Measurements from ENCODE around the gene DNAJB6. TPM values are rescaled to one million over a fixed set of nuclear protein-coding genes. Genes with fewer than 3 reads are reported as not detected.

DNAJB6 gene
- total RNA-seq, 5 donors from 2014 or later (not counting 1 experiment from before 2014, with no cell fraction given) = 80.7 to 195 (median 89.1) TPM

DNA sequence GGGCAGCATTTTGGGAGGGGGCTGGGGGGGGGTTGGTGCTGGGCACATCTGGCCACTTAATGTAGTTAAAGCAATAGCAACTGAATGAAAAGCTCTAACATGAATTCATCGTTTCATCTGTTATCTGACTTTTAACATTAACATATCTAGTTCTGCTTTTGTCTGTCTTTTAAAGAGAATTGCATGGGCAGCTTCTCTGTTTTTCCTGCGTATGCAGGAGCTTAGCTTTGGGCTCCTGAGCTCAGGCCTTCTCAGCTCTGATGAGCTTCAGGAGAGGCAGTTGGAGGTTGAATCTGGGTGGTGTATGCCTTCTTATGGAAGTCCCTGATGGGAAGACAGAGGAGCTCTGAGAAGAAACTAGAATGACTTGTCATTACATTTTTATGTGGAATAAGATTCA is 58.4 kb downstream of the DNAJB6 start:
- Mint-ChIP-seq H3K36me3 (peaks cover 11% of the 10 kb centered on the region), H3K27ac (no peak overlapping the region), H3K9me3 (no peaks in the 10 kb centered on the region), H3K4me3 (no peak overlapping the region), H3K27me3 (no peaks in the 10 kb centered on the region), H3K4me1 (peaks cover 20 to 41% (median 36%) of the 10 kb centered on the region in 3 donors)
- DNase-seq (no peak), ATAC-seq (replicated peaks in 1 of 4) (no peak)
- Histone ChIP-seq H3K4me3 (ENCODE audit: control insufficient read depth in 1 of 2, extremely low read depth in 1 of 2, low read length in 1 of 2) (no peak overlapping the region), H3K9me3 (no peaks in the 10 kb centered on the region), H3K27ac (ENCODE audit: low read length) (no peak overlapping the region), H3K27me3 (replicated peaks in 1 of 2; ENCODE audit: control insufficient read depth in 2 of 2, extremely low read depth in 1 of 2, insufficient read depth in 2 of 2, low read length in 1 of 2) (no peaks in the 10 kb centered on the region), H3K36me3 (ENCODE audit: control insufficient read depth in 2 of 2, extremely low read depth in 1 of 2, insufficient read depth in 1 of 2, low read length in 1 of 2) (peaks cover 17 to 23% of the 10 kb centered on the region in 2 donors), H3K4me1 (ENCODE audit: control insufficient read depth in 1 of 2, extremely low read depth in 1 of 2, insufficient read depth in 2 of 2, low read length in 2 of 2) (peaks cover 4 to 21% of the 10 kb centered on the region in 2 experiments)
- ChIA-PET CTCF (interaction anchor here in 1 of 2 donors (0.6 to 0.8 kb wide), 2 partner anchors 8 to 182 kb away, joined by 3 read pairs; no protein-coding TSS in a partner anchor), POLR2A (no interaction called here)
- 100% methylated on average over 1 of the region's 2 CpGs for WGBS (ENCODE audit: insufficient coverage)

DNA sequence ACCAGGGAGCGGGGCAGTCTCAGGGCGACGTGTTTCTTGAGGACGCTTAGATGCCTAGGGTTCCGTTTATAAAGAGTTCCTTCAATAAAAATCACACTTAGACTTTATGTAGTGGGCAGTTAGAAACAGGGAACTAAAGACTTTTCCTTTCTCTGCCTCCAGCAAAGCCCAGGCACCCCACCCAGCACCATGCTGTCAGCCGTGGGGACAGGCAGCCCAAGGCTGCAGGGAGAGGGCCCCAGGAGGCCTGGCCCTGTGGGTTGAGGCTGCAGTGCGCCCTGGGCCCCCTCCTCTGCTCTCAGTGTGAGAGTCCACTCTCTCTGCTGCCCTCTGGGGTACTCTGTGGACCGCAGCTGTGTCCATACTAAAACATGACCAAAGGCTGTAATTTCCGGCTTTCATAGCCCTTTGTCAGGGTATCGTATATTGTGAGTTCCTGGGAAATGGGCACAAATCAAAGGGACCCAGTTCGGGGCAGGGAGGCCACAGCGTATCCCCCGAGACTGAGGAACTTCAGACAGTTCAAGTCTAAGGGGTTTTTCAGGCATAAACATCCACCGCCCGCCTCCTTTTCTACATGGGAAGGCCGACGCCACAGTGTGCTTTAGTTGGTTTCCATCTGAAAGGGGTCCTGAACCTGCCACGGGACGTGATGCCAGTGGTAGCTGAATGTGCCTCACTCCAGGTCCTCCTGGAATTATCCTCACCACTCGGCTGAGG is 59.7 kb downstream of the DNAJB6 start:
- no peaks in the 10 kb centered on the region for H3K27me3 Mint-ChIP-seq
- DNase-seq (no peak), ATAC-seq (replicated peaks in 1 of 4) (peak in 1 of 4 experiments; percentile 22)
- H3K4me1 Mint-ChIP-seq = peaks cover 15 to 32% (median 25%) of the 10 kb centered on the region in 3 donors
- no peak overlapping the region for H3K4me3 Mint-ChIP-seq
- POLR2A ChIA-PET = no interaction called here
- Histone ChIP-seq H3K36me3 (ENCODE audit: control insufficient read depth in 2 of 2, extremely low read depth in 1 of 2, insufficient read depth in 1 of 2, low read length in 1 of 2) (peaks cover 17 to 23% of the 10 kb centered on the region in 2 donors), H3K9me3 (no peaks in the 10 kb centered on the region), H3K4me1 (ENCODE audit: control insufficient read depth in 1 of 2, extremely low read depth in 1 of 2, insufficient read depth in 2 of 2, low read length in 2 of 2) (peaks cover 0 to 8% of the 10 kb centered on the region in 2 experiments), H3K27me3 (replicated peaks in 1 of 2; ENCODE audit: control insufficient read depth in 2 of 2, extremely low read depth in 1 of 2, insufficient read depth in 2 of 2, low read length in 1 of 2) (no peaks in the 10 kb centered on the region), H3K27ac (ENCODE audit: low read length) (no peak overlapping the region), H3K4me3 (ENCODE audit: control insufficient read depth in 1 of 2, extremely low read depth in 1 of 2, low read length in 1 of 2) (no peak overlapping the region)
- WGBS (ENCODE audit: insufficient coverage) = 94% methylated on average over 13 of the region's 20 CpGs
- H3K27ac Mint-ChIP-seq = no peak overlapping the region
- no peaks in the 10 kb centered on the region for H3K9me3 Mint-ChIP-seq
- H3K36me3 Mint-ChIP-seq = peaks cover 17% of the 10 kb centered on the region
- CTCF ChIA-PET = interaction anchor here in 1 of 2 donors (0.7 kb wide), 1 partner anchor 223 kb away, joined by 3 read pairs; no protein-coding TSS in a partner anchor

DNA sequence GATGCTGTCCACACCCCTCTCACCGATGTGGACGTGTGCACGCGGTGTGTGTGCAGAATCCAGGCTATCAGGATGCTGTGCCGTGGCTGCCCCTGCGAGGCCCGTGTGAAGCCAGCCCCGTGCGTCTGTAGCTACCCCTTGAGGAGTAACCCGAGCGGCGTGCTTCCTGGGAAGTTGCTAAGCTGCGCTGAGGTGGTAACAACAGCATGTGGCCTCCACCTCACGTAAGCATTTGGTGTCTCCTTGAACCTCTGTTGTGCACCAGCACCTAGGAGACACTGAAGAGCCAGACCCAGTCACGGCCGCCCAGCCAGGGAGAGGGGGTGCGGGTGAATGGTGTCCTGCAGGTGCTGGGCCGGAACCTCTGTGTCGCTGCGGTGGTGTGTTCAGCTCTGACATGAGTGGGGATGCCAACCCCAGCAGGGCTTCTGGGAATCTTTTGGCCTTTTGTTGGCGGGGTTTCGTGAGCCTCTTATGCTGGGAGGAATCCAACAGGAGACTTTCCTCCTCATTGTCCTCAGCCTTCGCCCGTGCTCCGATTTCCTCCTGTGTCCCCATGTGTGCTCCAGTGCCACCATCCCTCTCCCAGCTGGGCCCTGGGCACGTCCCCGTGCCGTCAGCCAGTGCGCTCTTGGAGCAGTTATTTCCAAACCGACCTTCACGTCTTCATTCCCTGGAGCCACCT is 60.4 kb downstream of the DNAJB6 start:
- Histone ChIP-seq H3K27ac (ENCODE audit: low read length) (no peak overlapping the region), H3K36me3 (ENCODE audit: control insufficient read depth in 2 of 2, extremely low read depth in 1 of 2, insufficient read depth in 1 of 2, low read length in 1 of 2) (peaks cover 17 to 20% of the 10 kb centered on the region in 2 donors), H3K9me3 (no peaks in the 10 kb centered on the region), H3K27me3 (replicated peaks in 1 of 2; ENCODE audit: control insufficient read depth in 2 of 2, extremely low read depth in 1 of 2, insufficient read depth in 2 of 2, low read length in 1 of 2) (no peaks in the 10 kb centered on the region), H3K4me3 (ENCODE audit: control insufficient read depth in 1 of 2, extremely low read depth in 1 of 2, low read length in 1 of 2) (no peak overlapping the region), H3K4me1 (ENCODE audit: control insufficient read depth in 1 of 2, extremely low read depth in 1 of 2, insufficient read depth in 2 of 2, low read length in 2 of 2) (peaks cover 0 to 8% of the 10 kb centered on the region in 2 experiments)
- Mint-ChIP-seq H3K4me3 (no peak overlapping the region), H3K4me1 (peaks cover 18 to 27% (median 19%) of the 10 kb centered on the region in 3 donors), H3K27me3 (no peaks in the 10 kb centered on the region), H3K9me3 (no peaks in the 10 kb centered on the region), H3K36me3 (peaks cover 18% of the 10 kb centered on the region), H3K27ac (no peak overlapping the region)
- POLR2A ChIA-PET = no interaction called here
- ATAC-seq (replicated peaks in 1 of 4) = peak in 1 of 4 experiments; percentile 13
- 96% methylated on average over 31 of the region's 31 CpGs for WGBS (ENCODE audit: insufficient coverage)
- CTCF ChIA-PET = no interaction called here
- no peak for DNase-seq

DNA sequence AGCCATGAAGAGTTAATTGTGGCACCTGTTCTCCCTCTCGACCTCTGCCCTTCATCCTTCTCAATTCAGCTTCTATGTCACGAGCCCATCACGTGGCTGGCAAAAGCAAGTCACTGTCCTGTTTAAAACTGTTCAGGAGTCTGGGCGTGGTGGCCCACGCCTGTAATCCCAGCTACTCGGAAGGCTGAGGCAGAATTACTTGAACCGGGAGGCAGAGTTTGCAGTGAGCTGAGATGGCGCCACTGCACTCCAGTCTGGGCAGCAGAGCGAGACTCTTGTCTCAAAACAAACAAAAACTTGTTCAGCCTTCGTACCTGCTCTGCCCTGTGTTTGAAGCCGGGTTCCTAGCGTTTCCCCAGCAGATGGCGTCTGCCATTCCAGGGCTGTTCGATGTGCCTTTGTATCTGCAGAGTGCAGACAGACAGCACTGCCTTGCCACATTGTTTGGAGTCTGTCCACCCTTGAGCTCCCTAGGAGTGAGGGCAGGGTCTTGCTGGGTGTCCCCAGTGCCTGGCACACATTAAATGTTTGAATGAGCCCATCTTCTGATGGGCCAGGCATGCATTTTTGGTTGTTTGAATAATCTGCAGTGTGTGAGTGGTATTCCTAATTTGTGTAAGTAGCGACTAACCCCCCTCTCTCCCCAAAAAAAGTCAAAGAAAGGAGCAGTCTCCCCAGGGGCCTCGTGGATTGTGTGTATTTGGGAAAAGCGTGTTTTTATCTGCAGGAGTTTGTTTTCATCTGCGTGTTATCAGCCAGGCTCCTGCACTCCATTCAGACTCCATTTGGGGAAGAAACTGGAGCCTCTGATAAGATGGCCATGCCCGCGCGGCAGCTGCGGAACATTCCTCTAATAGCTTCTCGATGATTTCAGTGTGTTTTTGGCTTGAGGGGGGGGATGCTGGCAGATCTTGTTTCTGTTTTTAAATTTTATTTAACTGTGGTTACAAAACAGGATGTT is 61.2 kb downstream of the DNAJB6 start:
- Histone ChIP-seq H3K36me3 (ENCODE audit: control insufficient read depth in 2 of 2, extremely low read depth in 1 of 2, insufficient read depth in 1 of 2, low read length in 1 of 2) (peaks cover 17 to 25% of the 10 kb centered on the region in 2 donors), H3K4me3 (ENCODE audit: control insufficient read depth in 1 of 2, extremely low read depth in 1 of 2, low read length in 1 of 2) (no peak overlapping the region), H3K27me3 (replicated peaks in 1 of 2; ENCODE audit: control insufficient read depth in 2 of 2, extremely low read depth in 1 of 2, insufficient read depth in 2 of 2, low read length in 1 of 2) (no peaks in the 10 kb centered on the region), H3K4me1 (ENCODE audit: control insufficient read depth in 1 of 2, extremely low read depth in 1 of 2, insufficient read depth in 2 of 2, low read length in 2 of 2) (peaks cover 0 to 8% of the 10 kb centered on the region in 2 experiments), H3K9me3 (no peaks in the 10 kb centered on the region), H3K27ac (ENCODE audit: low read length) (no peak overlapping the region)
- H3K36me3 Mint-ChIP-seq = peaks cover 16% of the 10 kb centered on the region
- peak overlapping the region; percentile 49 to 52 for H3K27ac Mint-ChIP-seq
- DNase-seq (peak in 5 of 35 experiments; percentile 14 to 40 (median 21)), ATAC-seq (replicated peaks in 1 of 4) (peak in 1 of 4 experiments; percentile 15)
- peaks cover 18 to 25% (median 21%) of the 10 kb centered on the region in 3 donors for H3K4me1 Mint-ChIP-seq
- H3K27me3 Mint-ChIP-seq = no peaks in the 10 kb centered on the region
- ChIA-PET POLR2A (interaction anchor here in 1 of 2 donors (0.6 kb wide), 1 partner anchor 10 kb away, joined by 6 read pairs; no protein-coding TSS in a partner anchor), CTCF (interaction anchor here in 1 of 2 donors (0.6 kb wide), 1 partner anchor 499 kb away, joined by 3 read pairs; no protein-coding TSS in a partner anchor)
- H3K9me3 Mint-ChIP-seq = no peaks in the 10 kb centered on the region
- 84% methylated on average over 16 of the region's 23 CpGs for WGBS (ENCODE audit: insufficient coverage)
- no peak overlapping the region for H3K4me3 Mint-ChIP-seq

DNA sequence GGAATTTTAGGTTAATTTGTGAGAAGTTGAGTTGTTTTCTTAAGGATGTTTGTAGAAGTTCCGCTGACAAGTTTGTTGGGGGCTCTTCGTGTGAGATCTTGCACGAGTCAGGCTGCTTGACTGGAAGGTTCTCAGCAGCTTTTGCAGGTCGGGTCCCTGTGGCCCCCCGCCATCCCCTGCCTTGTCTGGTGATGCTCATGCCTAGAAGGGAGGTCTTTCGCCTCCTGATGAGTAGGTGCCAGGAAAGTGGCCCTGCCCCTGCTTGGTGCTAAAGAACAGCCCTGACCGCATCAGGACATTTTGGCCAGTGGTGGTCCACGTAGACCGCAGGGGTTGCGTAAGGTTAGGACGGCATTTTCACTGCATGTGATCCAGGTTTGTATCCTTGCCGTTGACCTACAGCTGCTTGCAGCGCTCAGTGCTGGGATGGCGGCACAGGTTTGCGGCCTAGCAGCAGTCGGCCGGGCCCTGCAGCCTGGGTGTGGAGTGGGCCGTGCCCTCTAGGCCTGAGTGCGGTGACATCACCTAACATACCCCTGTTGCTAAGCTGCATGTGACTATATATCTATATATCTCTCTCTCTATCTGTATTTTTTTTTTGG is 62.4 kb downstream of the DNAJB6 start:
- Histone ChIP-seq H3K4me3 (ENCODE audit: control insufficient read depth in 1 of 2, extremely low read depth in 1 of 2, low read length in 1 of 2) (no peak overlapping the region), H3K9me3 (no peaks in the 10 kb centered on the region), H3K36me3 (ENCODE audit: control insufficient read depth in 2 of 2, extremely low read depth in 1 of 2, insufficient read depth in 1 of 2, low read length in 1 of 2) (peaks cover 17 to 25% of the 10 kb centered on the region in 2 donors), H3K27ac (ENCODE audit: low read length) (no peak overlapping the region), H3K4me1 (ENCODE audit: control insufficient read depth in 1 of 2, extremely low read depth in 1 of 2, insufficient read depth in 2 of 2, low read length in 2 of 2) (peaks cover 0 to 8% of the 10 kb centered on the region in 2 experiments), H3K27me3 (replicated peaks in 1 of 2; ENCODE audit: control insufficient read depth in 2 of 2, extremely low read depth in 1 of 2, insufficient read depth in 2 of 2, low read length in 1 of 2) (no peaks in the 10 kb centered on the region)
- H3K4me3 Mint-ChIP-seq = no peak overlapping the region
- ChIA-PET CTCF (no interaction called here), POLR2A (no interaction called here)
- H3K27me3 Mint-ChIP-seq = no peaks in the 10 kb centered on the region
- 95% methylated on average over 13 of the region's 19 CpGs for WGBS (ENCODE audit: insufficient coverage)
- no peak for DNase-seq
- peak overlapping the region in 1 of 2 donors; percentile 48 for H3K27ac Mint-ChIP-seq
- peaks cover 22 to 30% (median 23%) of the 10 kb centered on the region in 3 donors for H3K4me1 Mint-ChIP-seq
- no peak for ATAC-seq (replicated peaks in 1 of 4)
- no peaks in the 10 kb centered on the region for H3K9me3 Mint-ChIP-seq
- peaks cover 18% of the 10 kb centered on the region for H3K36me3 Mint-ChIP-seq

Data from T-cell (primary cell).